HEK293T (cell line): Measurements from ENCODE around the gene PIAS1.
A peak's percentile ranks its signal among the peaks of the same experiment; 100 is the strongest.

Experiments
- ARNT ChIP-seq: fragments of 450-650 bp; IDR thresholded peaks from 2 replicates; pipeline ENCODE4 v1.6.1; 2017; ENCODE audit warnings: mild to moderate bottlenecking
- FOXM1 ChIP-seq: fragments of 450-650 bp; IDR thresholded peaks from 2 replicates; pipeline ENCODE4 v1.6.1; 2017; ENCODE audit warnings: mild to moderate bottlenecking, borderline replicate concordance
- NFRKB ChIP-seq: fragments of 450-650 bp; IDR thresholded peaks from 2 replicates; pipeline ENCODE4 v1.6.1; 2016; ENCODE audit warnings: mild to moderate bottlenecking, moderate library complexity
- PKNOX1 ChIP-seq: fragments of 450-650 bp; IDR thresholded peaks from 2 replicates; pipeline ENCODE4 v1.6.1; 2016
- TARDBP ChIP-seq: fragments of 450-650 bp; IDR thresholded peaks from 2 replicates; pipeline ENCODE4 v1.6.1; 2016

- TF ChIP-seq PKNOX1 (no peak), FOXM1 (no peak; the same call in 1 of the 2 replicates), TARDBP (no peak), NFRKB (no peak), ARNT (0 out of 2 replicates have a peak, but pooled peaks have one; percentile 47)
Measured at GRCh38 chr15:68229386-68230156, 175.5 kb downstream of the PIAS1 start, which contains the start of gene CLN6.
